PFSK-1 (cell line): ENCODE results near the gene C3orf20.

Experiments used
- FOXP2 ChIP-seq: optimal IDR thresholded peaks from 2 replicates; pipeline ENCODE3; 2011; ENCODE audit warnings: borderline replicate concordance, control low read depth, inconsistent platforms; ENCODE audit not compliant: insufficient read depth; ENCODE audit errors: extremely low read length, extremely low read depth
- POLR2AphosphoS5 ChIP-seq: IDR thresholded peaks from 2 replicates; pipeline ENCODE4 v1.6.1; 2012; ENCODE audit warnings: low read depth, mild to moderate bottlenecking, control low read depth, low read length, moderate library complexity
- SIN3A ChIP-seq: IDR thresholded peaks from 2 replicates; pipeline ENCODE4 v1.6.1; 2012; ENCODE audit warnings: mild to moderate bottlenecking, low read length, moderate library complexity, borderline replicate concordance; ENCODE audit not compliant: insufficient read depth
- TAF1 ChIP-seq: IDR thresholded peaks from 2 replicates; pipeline ENCODE4 v1.6.1; 2012; ENCODE audit warnings: low read length, control low read depth, borderline replicate concordance; ENCODE audit not compliant: insufficient read depth
- TF ChIP-seq, protein P1 (sequence below), 2 experiments: IDR thresholded peaks; 2 replicates each; pipeline versions ENCODE4 v1.6.1 to v1.8.0; 2011 to 2012; ENCODE audit warnings: low read depth in 2 of 2, low read length in 2 of 2, control low read depth in 1 of 2, inconsistent platforms in 1 of 2, mild to moderate bottlenecking in 1 of 2, moderate library complexity in 1 of 2; ENCODE audit not compliant: insufficient read depth in 1 of 2

- TF ChIP-seq POLR2AphosphoS5 (no peak), SIN3A (no peak), TAF1 (no peak), FOXP2 (no peak)
- TF ChIP-seq, protein P1, sequence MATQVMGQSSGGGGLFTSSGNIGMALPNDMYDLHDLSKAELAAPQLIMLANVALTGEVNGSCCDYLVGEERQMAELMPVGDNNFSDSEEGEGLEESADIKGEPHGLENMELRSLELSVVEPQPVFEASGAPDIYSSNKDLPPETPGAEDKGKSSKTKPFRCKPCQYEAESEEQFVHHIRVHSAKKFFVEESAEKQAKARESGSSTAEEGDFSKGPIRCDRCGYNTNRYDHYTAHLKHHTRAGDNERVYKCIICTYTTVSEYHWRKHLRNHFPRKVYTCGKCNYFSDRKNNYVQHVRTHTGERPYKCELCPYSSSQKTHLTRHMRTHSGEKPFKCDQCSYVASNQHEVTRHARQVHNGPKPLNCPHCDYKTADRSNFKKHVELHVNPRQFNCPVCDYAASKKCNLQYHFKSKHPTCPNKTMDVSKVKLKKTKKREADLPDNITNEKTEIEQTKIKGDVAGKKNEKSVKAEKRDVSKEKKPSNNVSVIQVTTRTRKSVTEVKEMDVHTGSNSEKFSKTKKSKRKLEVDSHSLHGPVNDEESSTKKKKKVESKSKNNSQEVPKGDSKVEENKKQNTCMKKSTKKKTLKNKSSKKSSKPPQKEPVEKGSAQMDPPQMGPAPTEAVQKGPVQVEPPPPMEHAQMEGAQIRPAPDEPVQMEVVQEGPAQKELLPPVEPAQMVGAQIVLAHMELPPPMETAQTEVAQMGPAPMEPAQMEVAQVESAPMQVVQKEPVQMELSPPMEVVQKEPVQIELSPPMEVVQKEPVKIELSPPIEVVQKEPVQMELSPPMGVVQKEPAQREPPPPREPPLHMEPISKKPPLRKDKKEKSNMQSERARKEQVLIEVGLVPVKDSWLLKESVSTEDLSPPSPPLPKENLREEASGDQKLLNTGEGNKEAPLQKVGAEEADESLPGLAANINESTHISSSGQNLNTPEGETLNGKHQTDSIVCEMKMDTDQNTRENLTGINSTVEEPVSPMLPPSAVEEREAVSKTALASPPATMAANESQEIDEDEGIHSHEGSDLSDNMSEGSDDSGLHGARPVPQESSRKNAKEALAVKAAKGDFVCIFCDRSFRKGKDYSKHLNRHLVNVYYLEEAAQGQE (IDR thresholded peaks at IDR 0.05; ENCODE audit: insufficient read depth in 1 of 2, low read depth in 2 of 2, low read length in 2 of 2): no peak
Observed at GRCh38 chr3:14798231-14798630, 123.3 kb downstream of the C3orf20 start.
